KOPT-K1 (cell line): ENCODE results near the gene P2RY2.

ENCODE experiments used
- H3K27ac ChIP-seq: fragments of 200-600 bp; sonication (generic); 2 replicates; pipeline ENCODE4 v1.5.1; 2016; ENCODE audit warnings: antibody characterized with exemption, mild to moderate bottlenecking, low read depth, low read length; ENCODE audit not compliant: poor library complexity, severe bottlenecking
- H3K36me3 ChIP-seq: fragments of 200-600 bp; sonication (generic); 2 replicates; pipeline ENCODE4 v1.5.1; 2017; ENCODE audit warnings: antibody characterized with exemption, mild to moderate bottlenecking, low read length, moderate library complexity; ENCODE audit not compliant: insufficient read depth
- H3K9me3 ChIP-seq: fragments of 200-600 bp; sonication (generic); 2 replicates; pipeline ENCODE4 v1.5.1; 2017; ENCODE audit warnings: antibody characterized with exemption, low read length, mild to moderate bottlenecking; ENCODE audit not compliant: insufficient read depth, poor library complexity, severe bottlenecking

The P2RY2 gene

DNA sequence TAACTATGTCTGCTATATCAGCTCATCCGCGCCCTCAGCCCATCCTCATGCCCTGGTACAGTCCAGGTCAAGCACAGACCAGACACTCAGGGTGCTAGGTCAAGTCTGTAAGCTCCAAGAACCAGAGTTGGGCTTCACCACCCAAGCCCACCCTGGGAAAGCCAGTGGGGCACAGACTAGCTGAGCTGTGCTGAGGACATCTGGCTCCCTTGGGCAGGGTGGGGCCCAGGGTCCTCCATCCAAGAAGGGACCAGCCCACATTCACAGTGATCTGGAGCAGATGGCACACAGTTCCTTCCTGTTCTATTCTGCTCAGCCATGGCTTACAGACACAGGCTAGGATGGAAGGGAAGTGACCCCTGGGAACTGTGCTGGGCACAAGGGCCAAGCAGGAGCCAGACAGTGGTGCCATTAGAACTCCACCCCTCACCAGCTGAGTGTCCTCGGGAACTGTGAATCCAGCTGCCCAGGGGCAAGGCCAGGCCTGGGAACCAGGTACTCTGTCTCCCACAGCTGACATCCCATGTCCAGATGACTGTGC is 63.2 kb downstream of the P2RY2 start:
- Histone ChIP-seq H3K9me3 (no peaks in the 10 kb centered on the region), H3K36me3 (no peaks in the 10 kb centered on the region), H3K27ac (no peak overlapping the region)

DNA sequence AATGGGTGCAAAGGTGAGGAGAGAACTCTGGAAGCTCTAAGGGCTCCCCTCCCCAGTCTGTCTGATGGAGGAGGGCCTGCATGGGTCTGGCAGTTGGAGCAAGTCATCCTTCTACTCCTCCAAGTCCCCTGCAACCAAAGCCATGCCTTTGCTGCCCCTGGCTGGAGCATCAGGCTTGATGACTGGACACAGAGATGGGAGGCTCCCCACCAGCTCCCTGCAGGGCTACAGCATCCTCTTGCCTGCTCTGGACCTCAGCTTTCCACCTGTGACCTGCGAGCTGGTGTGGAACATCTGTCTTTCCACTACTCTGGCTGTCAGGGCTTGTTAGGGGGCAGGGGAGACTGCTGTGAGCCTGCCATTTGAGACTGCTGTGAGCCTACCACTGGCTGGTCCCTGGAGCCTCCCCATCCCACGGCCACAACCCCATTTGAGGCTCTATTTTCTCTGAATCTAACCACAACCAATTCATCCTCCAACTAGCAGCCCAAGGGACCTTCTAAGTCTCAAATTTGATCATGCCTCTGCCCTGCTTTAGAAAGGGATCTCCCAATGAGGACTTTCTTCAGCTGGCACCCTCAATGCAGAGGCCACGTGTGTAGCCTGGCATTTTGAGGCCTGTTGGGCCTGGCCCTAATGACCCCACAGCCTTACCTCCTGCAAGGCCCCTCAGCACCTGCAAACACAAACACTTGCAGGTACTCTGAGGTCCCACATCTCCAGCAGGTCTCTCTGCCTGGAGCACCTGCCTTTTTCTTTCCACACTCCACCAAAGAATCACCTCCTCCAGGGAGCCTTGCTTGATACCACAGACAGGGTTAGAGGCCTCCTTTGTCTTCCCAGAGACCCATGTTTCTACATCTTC is 63.9 kb downstream of the P2RY2 start:
- H3K27ac ChIP-seq: no peak overlapping the region

DNA sequence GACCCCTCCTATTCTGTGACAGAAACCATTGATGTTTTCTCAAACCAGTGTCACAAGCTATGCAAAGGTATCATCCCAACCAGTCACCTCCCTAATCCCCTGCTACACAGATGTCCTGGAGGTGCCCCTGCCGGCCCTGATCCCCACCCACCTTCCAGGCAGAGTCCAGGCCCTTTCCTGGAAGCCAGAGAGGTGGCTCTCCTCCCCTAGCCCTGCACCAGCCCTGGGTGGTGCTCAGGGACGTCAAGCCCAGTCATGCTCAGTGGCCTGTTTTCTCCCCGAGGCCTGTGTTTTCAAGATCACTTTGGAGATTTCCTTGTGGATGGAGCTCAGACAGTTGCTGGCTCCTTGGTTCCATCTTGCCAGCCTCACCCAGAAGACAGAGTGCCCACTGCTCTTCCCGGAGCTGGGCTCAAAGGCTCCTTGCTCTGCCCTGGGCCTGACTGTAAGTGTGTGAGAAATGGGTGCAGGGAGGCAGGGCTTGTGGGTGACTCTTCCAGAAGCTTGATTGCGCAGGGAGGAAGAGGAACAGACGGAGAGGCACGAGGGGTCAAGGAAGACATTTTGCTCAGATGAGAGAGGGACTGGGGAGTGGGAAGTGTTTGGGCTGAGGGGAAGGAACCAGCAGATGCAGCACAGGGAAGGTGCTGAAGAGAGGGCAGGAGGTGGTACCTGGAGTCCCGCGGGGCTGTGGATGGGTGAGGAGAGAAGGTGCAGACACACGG is 65.4 kb downstream of the P2RY2 start:
- Histone ChIP-seq H3K27ac (no peak overlapping the region), H3K9me3 (no peaks in the 10 kb centered on the region), H3K36me3 (no peaks in the 10 kb centered on the region)

More for the DNA sequence above, 63.9 kb downstream of the P2RY2 start:
- Histone ChIP-seq H3K36me3 (no peaks in the 10 kb centered on the region), H3K9me3 (no peaks in the 10 kb centered on the region)

DNA sequence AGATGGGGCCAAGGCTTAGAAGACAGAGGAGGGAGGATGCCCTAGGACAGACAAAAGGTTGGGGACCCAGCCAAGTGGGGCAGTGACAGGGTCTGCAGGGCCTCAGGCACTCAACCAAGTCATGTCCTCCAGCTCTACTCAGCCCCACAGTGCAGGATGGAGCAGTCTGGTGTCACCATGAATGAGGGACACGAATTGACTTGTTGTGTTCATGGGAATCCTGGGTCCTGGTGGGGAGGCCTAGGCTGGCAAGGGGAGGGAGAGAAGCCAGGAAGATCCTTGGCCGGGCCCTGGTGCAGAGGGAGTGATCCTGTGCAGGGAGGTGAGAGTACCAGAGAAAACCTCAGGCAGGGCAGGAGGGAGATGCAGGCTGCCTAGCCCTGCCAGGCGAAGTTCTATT is 66.0 kb downstream of the P2RY2 start:
- no peaks in the 10 kb centered on the region for H3K9me3 ChIP-seq
- no peak overlapping the region for H3K27ac ChIP-seq
- H3K36me3 ChIP-seq: no peaks in the 10 kb centered on the region

DNA sequence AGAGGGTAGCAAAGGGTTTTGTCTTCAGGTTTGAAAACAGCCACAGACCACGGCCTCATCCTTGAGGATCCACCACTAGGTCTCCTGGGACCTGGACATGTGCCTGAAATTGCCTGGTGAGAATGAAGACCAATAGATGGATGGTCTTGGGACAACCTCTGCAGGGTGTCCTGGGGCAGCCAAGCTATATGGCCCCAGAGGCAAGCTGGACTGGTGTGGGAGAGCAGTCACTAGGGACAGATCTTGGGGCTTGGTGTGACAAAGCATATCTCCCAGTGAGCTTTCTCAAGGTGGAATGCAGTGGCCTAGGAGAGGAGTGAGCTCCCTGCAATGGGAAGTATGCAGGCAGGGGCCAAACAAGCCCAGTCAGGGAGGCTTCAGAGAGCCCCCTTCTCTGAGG is 67.6 kb downstream of the P2RY2 start:
- no peaks in the 10 kb centered on the region for H3K9me3 ChIP-seq
- no peak overlapping the region for H3K27ac ChIP-seq

More for the DNA sequence above, 67.6 kb downstream of the P2RY2 start:
- no peaks in the 10 kb centered on the region for H3K36me3 ChIP-seq
